Measurements from ENCODE around the gene ARNT2. TPM values are rescaled to one million over a fixed set of nuclear protein-coding genes. Genes with fewer than 3 reads are reported as not detected.

The ARNT2 gene
- total and polyA plus RNA-seq, 2 experiments from 2014 or later = 4.6 to 11.6 TPM

DNA sequence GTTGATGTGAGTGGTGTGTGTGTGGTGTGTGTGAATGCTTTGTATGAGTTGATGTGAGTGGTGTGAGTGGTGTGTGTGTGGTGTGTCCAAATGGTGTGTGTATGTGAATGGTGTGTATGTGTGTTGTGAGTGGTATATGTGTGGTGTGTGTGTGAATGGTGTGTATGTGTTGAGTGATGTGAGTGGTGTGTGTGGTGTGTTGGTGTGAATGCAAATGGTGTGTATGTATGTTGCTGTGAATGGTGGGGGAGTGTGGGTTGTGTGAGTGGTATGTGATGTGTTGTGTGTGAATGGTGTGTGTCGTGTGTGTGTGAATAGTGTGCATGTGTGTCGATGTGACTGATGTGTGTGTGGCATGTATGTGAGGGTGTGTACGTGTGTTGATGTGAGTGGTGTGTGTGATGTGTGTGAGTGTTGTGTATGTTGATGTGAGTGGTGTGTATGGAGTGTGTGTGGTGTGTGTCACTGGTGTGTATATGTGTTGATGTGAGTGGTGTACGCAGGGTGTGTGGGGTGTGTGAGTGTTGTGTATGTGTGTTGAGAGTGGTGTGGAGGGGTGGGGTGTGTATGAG, 40.6 kb downstream of the ARNT2 start:
- Histone ChIP-seq H4K20me1 (replicated peaks; ENCODE audit: insufficient read depth) (no peaks in the 10 kb centered on the region; the same call in 1 of the 2 replicates), H3F3A (replicated peaks; ENCODE audit: low read depth) (no peaks in the 10 kb centered on the region), H3K4me2 (no peak overlapping the region), H3K79me2 (replicated peaks; ENCODE audit: insufficient read depth) (no peaks in the 10 kb centered on the region), H3K27ac (ENCODE audit: low read depth) (no peak overlapping the region), H3K4me1 (ENCODE audit: insufficient read depth) (no peaks in the 10 kb centered on the region), H3K27me3 (ENCODE audit: insufficient read depth) (no peaks in the 10 kb centered on the region), H3K4me3 (no peak overlapping the region), H3K9me2 (ENCODE audit: insufficient read depth) (peaks cover 4% of the 10 kb centered on the region; the same call in 1 of the 2 replicates), H3K36me3 (ENCODE audit: insufficient read depth) (no peaks in the 10 kb centered on the region), H2AFZ (no peak overlapping the region)
- H3K27ac Mint-ChIP-seq = no peak overlapping the region
- ATAC-seq (no peak), DNase-seq (ENCODE audit: low spot score) (no peak)
- TF ChIP-seq ZNF331 (CRISPR knock-in tag; IDR thresholded peaks at IDR 0.05; ENCODE audit: low read depth) (no peak), EZH2 (IDR thresholded peaks at IDR 0.05; ENCODE audit: low read depth, unreplicated experiment) (no peak), EZH2phosphoT487 (IDR thresholded peaks at IDR 0.05; ENCODE audit: unreplicated experiment) (no peak), POLR2AphosphoS5 (IDR thresholded peaks at IDR 0.05; ENCODE audit: low read depth) (no peak), ZNF114 (CRISPR knock-in tag; IDR thresholded peaks at IDR 0.05) (no peak), CREB1 (CRISPR knock-in tag; IDR thresholded peaks at IDR 0.05; ENCODE audit: low read depth) (no peak), STAT1 (IDR thresholded peaks at IDR 0.05; ENCODE audit: unreplicated experiment) (no peak), NANOG (IDR thresholded peaks at IDR 0.05; ENCODE audit: borderline replicate concordance) (no peak), JUNB (IDR thresholded peaks at IDR 0.05; ENCODE audit: unreplicated experiment) (no peak), REST (IDR thresholded peaks at IDR 0.05; ENCODE audit: unreplicated experiment) (no peak)
- TF ChIP-seq, protein P1, sequence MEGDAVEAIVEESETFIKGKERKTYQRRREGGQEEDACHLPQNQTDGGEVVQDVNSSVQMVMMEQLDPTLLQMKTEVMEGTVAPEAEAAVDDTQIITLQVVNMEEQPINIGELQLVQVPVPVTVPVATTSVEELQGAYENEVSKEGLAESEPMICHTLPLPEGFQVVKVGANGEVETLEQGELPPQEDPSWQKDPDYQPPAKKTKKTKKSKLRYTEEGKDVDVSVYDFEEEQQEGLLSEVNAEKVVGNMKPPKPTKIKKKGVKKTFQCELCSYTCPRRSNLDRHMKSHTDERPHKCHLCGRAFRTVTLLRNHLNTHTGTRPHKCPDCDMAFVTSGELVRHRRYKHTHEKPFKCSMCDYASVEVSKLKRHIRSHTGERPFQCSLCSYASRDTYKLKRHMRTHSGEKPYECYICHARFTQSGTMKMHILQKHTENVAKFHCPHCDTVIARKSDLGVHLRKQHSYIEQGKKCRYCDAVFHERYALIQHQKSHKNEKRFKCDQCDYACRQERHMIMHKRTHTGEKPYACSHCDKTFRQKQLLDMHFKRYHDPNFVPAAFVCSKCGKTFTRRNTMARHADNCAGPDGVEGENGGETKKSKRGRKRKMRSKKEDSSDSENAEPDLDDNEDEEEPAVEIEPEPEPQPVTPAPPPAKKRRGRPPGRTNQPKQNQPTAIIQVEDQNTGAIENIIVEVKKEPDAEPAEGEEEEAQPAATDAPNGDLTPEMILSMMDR (conservative IDR thresholded peaks at IDR 0.05; ENCODE audit: low read depth in 2 of 2) = no peak
- TF ChIP-seq, protein P2, sequence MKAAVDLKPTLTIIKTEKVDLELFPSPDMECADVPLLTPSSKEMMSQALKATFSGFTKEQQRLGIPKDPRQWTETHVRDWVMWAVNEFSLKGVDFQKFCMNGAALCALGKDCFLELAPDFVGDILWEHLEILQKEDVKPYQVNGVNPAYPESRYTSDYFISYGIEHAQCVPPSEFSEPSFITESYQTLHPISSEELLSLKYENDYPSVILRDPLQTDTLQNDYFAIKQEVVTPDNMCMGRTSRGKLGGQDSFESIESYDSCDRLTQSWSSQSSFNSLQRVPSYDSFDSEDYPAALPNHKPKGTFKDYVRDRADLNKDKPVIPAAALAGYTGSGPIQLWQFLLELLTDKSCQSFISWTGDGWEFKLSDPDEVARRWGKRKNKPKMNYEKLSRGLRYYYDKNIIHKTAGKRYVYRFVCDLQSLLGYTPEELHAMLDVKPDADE (IDR thresholded peaks at IDR 0.05) = no peak
- no peaks in the 10 kb centered on the region for H3K9me3 Mint-ChIP-seq
- peaks cover 10% of the 10 kb centered on the region for H3K4me1 Mint-ChIP-seq
- H3K36me3 Mint-ChIP-seq (ENCODE audit: low read depth) = no peaks in the 10 kb centered on the region
- no peak overlapping the region for H3K4me3 Mint-ChIP-seq
- H3K27me3 Mint-ChIP-seq (ENCODE audit: insufficient read depth, low read depth, poor library complexity) = no peaks in the 10 kb centered on the region
